HG02852 (cell line): Measurements from ENCODE around the gene KNDC1.

Experiments
- ATAC-seq: cut with Tn5 transposase; IDR thresholded peaks from one replicate; pipeline ENCODE4 v1.9.1; 2021; ENCODE audit warnings: mild to moderate bottlenecking, moderate library complexity; ENCODE audit not compliant: unreplicated experiment

KNDC1 gene

DNA sequence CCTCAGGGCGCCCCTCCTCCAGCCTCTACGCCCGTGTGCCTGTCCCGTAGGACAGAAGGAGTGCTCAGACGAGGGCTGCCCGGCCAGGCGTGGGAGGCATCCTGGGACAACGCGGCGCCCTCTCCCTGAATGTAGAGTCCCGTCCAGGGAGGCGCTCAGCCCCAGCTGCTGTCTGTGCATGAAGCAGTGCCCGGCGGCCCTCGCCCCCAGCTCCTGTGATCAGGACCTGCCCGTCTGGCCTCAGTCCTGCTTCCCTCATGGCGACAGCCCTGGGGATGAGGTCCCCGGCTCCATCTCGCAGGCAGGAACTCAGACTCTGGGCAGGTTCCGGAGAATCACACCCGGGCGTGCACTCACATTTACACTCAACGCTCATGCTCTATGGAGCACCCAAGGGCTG lies 45.1 kb downstream of the KNDC1 start:
- no peak for ATAC-seq

DNA sequence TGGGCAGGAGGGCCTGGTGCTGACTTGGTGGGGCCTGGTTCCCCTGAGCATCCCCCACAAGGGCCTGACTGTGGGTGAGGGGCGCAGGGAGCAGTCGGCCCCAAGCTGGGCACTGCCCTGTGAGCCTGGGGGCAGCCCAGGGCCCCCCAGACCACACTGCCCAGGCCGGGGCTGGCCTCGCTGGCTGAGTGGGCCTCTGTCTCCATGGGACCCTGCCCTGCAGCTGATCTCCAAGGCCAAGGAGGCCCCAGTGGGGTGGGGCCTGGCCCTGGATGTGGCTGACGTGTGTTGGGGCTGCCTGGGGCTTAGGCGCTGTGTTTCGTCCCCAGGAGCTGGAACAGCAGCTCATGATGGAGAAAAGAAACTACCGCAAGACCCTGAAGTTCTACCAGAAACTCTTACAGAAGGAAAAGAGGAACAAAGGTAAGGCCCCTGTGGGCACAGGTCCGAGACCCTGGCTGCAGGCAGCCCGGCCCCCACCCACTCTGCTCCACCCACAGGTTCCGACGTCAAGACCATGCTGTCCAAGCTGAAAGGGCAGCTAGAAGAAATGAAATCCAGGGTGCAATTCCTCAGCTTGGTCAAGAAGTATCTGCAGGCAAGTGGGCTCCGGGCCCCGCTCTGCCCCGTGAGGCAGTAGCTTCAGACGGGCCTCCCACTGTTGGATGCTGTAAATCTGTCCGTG lies 46.5 kb downstream of the KNDC1 start:
- no peak for ATAC-seq

DNA sequence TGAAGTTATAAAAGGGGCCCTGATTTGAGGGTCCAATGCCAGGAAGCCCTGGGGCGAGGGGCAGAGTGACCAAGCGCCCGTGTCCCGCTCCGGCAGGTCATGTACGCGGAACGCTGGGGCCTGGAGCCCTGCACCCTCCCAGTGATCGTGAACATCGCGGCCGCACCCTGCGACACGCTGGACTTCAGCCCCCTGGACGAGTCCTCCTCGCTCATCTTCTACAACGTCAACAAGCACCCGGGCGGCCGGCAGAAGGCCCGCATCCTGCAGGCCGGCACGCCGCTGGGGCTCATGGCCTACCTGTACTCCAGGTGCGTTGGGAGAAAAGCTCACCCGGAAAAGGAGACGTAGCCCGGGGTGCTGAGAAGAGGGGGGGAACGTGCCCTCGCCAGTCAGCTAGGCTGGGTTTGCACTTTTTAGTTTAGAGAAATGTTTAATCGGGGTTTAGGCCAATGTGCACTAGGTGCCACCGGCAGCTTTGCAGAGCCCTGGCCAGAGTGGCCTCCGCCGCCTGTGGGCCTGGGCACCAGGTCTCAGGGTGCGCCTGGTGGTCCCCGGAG lies 47.1 kb downstream of the KNDC1 start:
- no peak for ATAC-seq

DNA sequence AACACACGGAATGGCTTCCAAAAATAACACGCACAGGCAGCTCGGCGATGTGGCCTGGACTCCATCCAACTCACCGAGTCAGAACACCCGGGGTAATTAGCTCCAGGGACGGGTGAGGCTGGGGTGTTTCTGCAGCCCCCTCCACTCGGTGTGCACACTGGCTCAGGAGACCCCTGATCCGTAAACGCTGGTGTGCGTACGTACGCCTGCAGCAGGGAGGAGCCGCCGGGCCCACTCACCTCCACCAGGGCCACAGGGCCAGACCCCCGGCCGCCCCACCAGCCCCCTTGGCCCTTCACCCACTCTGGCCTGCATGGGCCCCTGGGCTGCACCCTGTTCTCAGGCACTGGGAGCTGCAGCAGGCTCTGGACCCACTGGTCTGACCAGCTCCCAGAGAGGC lies 47.6 kb downstream of the KNDC1 start:
- no peak for ATAC-seq

DNA sequence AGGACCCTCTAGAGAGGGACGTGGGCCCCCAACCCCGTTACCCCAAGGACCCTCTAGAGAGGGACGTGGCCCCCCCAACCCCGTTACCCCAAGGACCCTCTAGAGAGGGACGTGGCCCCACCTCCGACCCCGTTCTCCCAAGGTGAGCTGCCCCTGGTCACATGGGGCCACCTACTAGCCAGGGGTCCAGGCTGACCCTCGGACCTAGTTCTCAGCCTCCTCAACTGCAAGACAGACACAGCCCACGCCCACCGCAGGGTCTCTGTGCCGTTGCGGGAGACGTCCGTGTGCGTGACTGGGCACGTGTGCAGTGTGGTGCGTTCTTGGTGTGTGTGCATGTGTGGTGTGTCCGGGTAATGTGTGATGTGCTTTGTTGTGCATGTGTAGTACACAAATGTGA lies 48.4 kb downstream of the KNDC1 start:
- ATAC-seq, result no peak

DNA sequence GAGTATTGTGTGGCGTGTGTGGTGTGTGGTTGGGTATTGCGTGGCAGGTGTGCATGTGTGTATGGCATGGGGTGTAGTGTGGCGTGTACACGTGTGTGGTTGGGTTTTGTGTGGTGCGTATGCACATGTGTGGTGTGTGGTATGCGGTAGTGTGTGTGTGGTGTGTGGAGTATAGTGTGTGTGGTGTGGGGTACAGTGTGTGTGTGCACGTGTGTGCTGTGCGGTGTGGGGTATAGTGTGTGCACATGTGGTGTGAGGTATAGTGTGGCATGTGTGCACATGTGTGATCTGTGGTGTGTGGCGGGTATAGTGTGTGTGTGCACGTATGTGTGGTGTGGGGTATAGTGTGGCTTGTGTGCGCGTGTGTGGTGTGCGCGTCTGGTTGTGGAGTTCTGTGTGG lies 49.1 kb downstream of the KNDC1 start:
- no peak for ATAC-seq

DNA sequence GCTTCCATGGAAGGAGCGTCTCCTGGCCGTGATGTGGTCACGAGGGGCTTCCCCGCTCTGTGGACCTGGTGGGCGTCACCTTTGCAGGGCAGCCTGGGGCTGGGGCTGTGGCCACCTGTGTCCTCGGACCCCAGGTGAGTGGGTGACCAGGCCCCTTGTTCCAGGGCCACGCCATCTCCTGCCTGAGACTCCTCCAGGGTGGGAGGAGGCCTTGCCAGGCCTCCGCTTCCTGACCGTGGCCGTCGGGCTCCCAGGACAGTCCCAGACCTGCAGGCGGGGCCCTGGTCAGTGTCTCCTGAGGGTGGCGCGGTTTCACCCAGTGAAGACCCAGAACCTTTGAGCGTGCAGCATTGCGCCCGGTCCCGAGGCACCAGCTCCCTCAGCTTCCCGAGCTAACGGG lies 49.6 kb downstream of the KNDC1 start:
- no peak for ATAC-seq

DNA sequence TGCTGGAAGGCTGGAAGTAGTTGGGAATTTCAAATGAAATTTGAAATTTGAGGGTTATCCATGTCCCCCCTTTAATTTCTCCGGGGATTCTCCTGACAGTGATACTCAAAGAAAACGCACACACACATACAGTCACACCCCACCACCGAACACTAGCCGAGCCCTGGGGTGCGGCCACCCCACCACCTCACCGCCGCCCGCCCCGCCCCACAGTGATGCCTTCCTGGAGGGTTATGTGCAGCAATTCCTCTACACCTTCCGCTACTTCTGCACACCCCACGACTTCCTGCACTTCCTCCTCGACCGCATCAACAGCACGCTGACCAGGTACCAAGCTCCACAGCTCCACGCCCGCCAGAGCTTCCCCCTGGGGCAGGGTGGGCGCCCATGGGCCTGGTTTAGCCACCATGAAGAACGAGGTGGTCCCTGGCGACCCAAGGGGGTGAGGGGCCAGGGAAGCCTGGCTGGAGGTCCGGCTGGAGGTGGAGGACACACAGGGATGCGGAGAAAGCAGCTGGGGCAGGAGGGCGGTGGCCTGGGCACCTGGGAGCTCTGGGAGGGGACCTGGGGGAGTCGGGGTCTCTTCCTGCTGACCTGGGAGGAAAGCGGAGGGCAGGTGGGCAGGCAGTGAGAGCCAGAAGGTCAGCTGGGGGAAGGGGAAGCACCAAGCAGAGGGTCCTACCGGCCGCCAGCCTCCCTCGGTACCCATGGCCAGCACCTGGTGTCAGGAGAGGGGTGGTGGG lies 50.5 kb downstream of the KNDC1 start:
- no peak for ATAC-seq

DNA sequence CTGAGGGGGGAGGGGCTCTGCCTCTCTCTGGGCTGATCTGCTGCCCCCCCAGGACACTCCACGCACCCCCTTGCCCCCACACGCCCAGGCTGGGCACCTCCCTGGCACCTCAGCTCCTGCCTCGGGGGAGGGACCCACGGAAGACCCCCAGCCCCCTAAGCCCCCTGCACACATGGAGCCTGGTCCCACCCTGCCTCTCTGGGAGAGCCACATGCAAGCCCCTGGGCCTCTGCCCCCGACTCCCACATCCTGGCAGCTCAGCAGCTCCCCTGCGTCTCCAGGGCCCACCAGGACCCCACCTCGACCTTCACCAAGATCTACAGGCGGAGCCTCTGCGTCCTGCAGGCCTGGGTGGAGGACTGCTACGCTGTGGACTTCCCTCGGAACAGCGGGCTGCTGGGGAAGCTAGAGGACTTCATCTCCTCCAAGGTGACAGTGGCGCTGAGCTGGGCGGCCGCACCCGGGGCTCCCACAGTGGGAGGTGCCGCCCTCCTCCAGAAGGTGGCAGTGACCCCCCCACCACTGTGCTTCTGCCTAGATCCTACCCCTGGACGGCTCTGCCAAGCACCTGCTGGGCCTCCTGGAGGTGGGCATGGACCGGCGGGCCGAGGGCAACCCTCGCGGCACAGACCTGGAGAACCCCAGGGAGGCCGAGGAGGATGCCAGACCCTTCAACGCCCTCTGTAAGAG lies 51.3 kb downstream of the KNDC1 start:
- no peak for ATAC-seq

DNA sequence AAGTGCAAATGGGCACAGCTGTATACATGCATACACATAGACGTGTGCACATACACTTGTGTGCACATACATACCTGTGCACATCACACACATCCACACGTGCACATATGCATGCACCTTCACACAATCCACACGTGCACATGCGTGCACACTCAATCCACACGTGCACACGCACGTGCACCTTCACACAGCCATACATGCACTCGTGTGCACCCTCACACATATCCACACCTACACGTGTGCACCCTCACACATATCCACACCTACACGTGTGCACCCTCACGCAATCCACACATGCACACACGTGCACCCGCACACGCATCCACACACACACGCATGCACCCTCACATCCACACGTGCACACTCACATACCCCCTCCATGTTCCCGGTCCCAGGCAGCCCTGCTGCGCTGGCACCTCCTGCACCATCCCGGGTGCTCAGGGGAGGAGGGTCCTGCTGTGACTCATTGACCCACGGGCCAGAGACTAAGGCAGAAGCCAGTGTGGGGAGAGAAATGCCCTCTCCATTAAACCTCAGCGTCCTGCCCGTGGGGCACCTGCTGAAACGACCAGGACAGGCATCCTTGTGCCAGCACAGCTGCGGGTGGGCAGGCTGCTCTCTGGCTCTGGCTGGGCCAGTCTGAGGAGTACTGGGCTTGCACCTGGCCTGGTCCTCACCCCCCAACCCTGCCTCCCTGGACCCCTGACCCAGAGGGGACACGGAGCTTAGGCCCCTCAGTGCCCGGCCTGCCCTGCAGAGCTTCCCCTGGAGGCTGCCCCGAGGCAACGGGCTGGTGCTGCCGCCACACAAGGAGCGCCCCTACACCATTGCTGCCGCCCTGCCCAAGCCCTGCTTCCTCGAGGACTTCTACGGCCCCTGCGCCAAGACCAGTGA lies 52.2 kb downstream of the KNDC1 start:
- no peak for ATAC-seq

DNA sequence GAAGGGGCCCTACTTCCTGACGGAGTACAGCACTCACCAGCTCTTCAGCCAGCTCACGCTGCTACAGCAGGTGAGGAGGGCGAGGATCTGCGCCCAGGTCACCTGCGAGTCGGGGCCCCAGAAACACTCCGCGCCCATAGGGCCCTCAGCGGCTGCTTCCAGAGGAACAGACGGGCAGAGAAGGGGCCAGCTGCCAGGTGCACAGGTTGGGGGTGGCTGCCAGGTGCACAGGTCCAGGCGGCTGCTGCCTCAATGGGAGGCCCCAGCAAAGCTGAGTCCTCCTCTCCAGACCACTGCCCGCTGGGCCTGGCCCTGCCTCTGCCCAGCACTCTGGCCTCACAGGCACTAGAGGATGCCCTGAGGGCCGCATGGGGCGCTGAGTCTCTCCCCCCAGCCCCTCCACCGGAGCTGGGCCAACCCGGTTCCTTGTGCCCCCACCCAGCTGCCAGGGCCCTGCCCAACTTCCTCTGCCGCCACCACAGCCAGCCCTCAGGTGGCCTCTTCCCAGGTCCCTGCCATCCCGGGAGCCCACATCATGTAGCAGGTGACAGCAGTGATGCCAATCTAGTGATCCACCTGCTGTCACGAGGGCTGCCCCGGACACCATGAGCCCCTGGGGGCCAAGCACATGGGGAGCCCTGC lies 53.0 kb downstream of the KNDC1 start:
- no peak for ATAC-seq

DNA sequence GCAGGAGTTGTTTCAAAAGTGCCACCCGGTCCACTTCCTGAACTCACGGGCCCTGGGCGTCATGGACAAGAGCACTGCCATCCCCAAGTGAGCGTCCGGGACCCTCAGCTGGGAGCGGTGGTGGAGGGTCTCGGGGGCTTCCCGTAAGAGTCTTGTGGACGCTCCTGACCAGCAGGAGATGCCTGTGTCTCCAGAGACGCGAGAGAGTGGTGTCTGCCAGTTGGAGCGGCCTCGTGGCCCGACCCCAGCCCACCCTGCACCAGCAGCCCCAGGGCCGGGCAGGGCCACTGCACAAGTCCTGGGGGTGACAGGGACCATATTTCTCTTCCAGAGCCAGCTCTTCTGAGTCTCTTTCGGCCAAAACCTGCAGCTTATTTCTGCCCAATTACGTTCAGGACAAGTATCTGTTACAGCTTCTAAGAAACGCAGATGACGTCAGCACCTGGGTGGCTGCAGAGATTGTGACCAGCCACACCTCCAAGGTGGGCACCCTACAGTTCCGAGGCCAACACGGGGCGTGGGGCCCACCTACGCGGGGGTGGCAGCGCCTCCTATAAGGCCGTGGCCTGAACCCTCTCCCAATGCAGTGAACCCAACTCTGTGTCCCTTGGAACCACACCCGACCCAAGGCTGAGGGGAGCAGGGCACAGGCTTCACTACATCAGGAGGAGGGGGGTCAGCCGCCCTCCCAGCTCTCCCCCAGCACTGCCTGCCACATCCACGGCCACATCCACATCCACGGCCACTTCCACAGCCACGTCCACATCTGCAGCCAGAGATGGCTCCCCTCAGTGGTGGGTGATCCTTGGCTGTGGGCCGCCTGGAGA lies 53.8 kb downstream of the KNDC1 start:
- ATAC-seq, result no peak

DNA sequence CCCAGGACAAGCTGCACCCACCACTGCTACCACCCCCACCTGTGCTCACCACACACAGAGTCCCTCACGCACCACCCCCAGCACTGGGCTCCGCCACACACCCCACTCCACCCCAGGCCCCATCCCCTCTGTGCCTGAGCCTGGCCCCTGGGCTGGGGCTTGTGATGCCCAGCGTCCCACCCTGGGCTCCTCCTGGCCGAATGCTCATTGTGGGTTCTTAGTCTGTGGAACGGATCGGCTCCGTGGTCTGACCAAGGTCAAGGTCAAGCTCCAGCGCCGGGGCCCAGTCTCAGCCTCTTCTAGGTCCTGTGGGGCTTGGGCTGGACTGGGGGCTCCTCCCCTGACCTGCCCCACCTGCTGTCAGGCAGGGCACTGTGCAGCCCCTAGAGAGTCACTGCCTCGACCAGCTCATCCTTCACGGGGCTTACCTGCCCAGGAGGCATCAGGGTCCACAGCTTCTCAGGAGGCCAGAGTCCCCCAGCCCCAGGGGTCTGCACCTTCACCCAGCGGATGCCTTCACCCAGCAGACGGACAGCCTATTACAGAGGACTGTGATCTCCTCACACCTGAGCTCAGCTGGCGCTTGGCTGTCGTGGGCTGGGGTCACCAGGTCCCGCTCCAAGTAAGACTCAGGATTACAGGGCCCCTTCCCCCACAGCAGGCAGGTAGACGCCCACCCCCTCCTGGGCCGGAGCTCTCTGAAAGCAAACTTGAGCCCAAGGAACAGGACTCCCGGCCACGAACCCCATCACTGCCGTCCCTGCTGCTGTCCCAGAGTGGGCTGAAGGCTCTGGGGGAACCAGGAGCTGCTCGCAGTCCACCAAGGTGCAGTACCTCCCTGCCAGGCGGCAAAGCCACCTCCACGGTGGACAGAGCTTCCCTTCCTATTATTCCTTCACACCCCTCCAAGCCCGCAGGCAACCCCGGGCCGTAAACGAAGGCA lies 54.7 kb downstream of the KNDC1 start:
- no peak for ATAC-seq

DNA sequence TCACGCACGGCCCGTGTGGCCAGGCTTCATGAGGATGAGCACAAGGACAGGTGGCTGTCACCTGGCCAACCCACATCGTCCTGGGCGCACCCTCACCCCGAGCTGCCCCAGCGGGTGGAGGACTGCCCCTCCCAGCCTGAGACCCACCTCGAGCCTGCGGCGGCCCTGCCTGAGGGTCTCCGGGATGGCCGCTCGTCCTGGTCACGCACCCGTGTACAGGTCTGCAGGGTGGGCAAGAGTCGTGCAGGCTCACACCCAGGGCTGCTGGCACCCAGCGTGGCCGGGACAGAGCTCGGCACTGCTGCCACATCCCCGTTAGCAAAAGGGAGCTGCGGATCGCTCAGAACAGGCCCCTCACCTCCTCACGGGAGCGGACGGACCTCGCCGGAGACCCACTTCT lies 55.6 kb downstream of the KNDC1 start:
- ATAC-seq, result no peak

DNA sequence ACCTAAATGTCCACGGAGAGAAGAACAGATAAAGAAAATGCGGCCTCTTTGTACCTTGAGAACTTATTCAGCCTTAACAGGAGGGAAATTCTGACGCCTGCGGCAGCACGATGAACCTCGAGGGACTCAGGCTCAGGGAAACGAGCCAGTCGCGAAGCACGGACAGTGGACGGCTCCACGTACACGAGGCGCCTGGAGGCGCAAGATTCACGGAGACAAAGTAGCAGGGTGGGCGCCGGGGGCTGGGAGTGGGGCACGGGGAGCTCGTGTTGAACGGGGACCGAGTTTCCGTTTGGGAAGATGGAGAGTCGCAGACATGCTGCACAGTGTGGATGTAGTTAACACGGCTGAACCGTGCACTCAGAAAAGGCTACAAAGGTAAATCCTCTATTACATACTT lies 56.8 kb downstream of the KNDC1 start:
- no peak for ATAC-seq

DNA sequence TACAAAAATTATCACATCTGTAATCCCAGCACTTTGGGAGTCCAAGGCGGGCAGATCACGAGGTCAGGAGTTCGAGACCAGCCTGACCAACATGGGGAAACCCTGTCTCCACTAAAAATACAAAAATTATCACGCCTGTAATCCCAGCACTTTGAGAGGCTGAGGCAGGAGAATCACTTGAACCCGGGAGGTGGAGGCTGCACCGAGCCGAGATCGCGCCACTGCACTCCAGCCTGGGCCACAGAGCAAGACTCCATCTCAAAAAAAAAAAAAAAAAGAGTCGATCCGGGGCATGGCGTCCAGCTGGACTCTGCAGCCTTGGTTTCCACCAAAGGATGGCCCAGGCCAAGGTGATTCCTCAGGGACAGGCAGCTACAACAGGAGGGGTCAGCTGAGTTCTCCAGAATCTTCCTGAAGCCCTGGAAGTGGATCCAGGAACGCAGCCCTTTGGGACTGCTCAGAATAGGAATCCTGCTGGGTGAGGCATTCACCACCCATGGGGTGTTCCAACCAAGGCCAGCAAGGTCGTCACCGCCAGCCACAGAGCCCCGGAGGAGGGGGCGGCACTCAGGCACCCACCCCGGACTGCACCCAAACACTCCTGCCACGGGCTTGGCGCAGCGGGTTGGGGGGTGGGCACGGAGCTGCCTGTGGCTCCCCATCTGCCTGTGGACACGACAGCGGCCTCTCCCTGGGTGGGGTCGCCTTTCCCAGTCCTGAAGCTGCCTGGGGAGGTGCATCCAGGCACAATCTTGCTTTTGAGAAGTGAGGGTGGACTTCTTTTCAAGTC lies 58.0 kb downstream of the KNDC1 start:
- no peak for ATAC-seq

DNA sequence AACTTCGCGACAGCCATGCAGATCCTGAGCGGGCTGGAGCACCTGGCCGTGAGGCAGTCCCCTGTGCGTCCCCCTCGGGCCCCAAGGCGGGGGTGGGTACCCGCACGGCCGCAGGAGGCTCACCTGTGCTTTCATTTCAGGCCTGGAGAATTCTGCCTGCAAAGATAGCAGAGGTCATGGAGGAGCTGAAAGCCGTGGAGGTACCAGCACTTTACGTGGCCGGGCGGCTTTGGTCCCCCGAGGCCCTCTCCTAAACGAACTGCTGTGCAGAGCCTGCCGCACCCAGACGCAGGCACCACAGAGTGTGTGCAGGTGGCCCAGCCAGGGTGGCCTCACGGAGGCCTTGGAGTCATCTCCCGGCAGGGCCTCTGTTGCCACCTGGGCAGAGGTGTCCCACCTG lies 58.9 kb downstream of the KNDC1 start:
- ATAC-seq, result no peak

DNA sequence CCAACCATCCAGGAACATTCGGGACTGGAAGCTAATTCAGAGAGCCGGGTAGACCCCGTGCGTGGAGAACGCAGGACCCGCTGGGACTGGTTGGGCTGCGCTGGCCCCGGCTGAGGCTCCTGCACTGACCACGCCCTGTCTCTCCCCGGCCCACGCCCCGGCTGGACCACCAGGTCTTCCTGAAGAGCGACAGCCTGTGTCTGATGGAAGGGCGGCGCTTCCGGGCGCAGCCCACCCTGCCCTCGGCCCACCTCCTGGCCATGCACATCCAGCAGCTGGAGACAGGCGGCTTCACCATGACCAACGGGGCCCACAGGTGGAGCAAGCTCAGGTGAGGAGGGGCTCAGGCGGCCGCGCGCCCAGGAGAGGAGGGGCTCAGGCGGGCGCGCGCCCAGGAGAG lies 59.8 kb downstream of the KNDC1 start:
- ATAC-seq, result no peak
